Upper lobe of left lung (tissue), 4 donors: ENCODE measurements around the gene MTMR4.

Experiments used
- EP300 ChIP-seq, 4 donors: sonication (generic); formaldehyde crosslinking; IDR thresholded peaks; one replicate each; pipeline ENCODE4 v1.5.1; 2017; ENCODE audit warnings: antibody characterized with exemption in 4 of 4, control low read depth in 2 of 4
- POLR2A ChIP-seq, 4 donors: fragments of 450-650 bp; IDR thresholded peaks; one replicate each; pipeline ENCODE4 v1.5.1; 2016 to 2017; ENCODE audit warnings: antibody characterized with exemption in 4 of 4, mild to moderate bottlenecking in 2 of 4
- POLR2AphosphoS5 ChIP-seq, 2 donors: sonication (generic); formaldehyde crosslinking; IDR thresholded peaks; one replicate each; pipeline ENCODE4 v1.5.1; 2017; ENCODE audit warnings: antibody characterized with exemption in 2 of 2
- TF ChIP-seq, protein P1 (sequence below), 6 experiments: fragments of 450-650 bp in 4 of 6; fragments of 200-600 bp in 2 of 6; sonication (generic) in 2 of 6; IDR thresholded peaks; one replicate each; pipeline ENCODE4 v1.5.1; 2016 to 2019; ENCODE audit warnings: antibody characterized with exemption in 6 of 6

DNA sequence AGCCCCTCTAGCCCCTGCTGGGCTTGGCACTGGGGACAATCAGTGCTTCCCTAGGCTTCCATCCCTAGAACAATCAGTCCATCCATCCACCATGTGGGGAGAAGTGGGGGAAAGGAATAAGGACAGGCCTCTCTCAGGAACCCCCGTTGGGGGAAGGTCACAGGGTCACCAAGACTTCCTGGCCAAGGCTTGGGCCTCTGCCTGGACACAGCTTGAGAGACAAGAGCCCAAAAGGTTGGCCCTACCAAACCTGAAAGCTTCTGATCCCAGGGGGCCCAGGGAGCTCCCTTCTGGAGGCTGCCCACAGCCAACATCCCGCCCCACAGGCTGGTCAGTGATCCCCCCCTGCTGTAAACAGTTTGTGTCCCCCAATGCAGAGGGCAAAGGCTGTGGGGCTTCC lies 16.2 kb upstream of the MTMR4 start:
- TF ChIP-seq POLR2AphosphoS5 (IDR thresholded peaks at IDR 0.05) (no peak), POLR2A (IDR thresholded peaks at IDR 0.05) (no peak), EP300 (IDR thresholded peaks at IDR 0.05) (no peak)
- TF ChIP-seq, protein P1, sequence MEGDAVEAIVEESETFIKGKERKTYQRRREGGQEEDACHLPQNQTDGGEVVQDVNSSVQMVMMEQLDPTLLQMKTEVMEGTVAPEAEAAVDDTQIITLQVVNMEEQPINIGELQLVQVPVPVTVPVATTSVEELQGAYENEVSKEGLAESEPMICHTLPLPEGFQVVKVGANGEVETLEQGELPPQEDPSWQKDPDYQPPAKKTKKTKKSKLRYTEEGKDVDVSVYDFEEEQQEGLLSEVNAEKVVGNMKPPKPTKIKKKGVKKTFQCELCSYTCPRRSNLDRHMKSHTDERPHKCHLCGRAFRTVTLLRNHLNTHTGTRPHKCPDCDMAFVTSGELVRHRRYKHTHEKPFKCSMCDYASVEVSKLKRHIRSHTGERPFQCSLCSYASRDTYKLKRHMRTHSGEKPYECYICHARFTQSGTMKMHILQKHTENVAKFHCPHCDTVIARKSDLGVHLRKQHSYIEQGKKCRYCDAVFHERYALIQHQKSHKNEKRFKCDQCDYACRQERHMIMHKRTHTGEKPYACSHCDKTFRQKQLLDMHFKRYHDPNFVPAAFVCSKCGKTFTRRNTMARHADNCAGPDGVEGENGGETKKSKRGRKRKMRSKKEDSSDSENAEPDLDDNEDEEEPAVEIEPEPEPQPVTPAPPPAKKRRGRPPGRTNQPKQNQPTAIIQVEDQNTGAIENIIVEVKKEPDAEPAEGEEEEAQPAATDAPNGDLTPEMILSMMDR (IDR thresholded peaks at IDR 0.05), result no peak
